A549 (cell line): ENCODE measurements around the gene CSTA. TPM values are rescaled to one million over a fixed set of nuclear protein-coding genes. Genes with fewer than 3 reads are reported as not detected.

Experiments used
- ATAC-seq, 2 experiments: fragments of 200-7000 bp in 1 of 2; fragments of >200 bp in 1 of 2; cut with Nextera tagmentation in 1 of 2; cut with Tn5 transposase in 1 of 2; 3 replicates each; pipeline versions ENCODE4 v1.8.0 to v1.9.1; 2018 to 2020; ENCODE audit warnings: mild to moderate bottlenecking in 1 of 2, moderate library complexity in 1 of 2
- CTCF ChIA-PET: fragments of 300-600 bp; sonication (Branson Sonifier 250); formaldehyde crosslinking; extraction: SDS; loops from one replicate; lab custom pipeline; 2021; ENCODE audit warnings: antibody characterized with exemption, inconsistent platforms; lab: Yijun Ruan, JAX
- POLR2A ChIA-PET: fragments of 350-600 bp; formaldehyde crosslinking; extraction: SDS; loops from one replicate; lab custom pipeline; 2021; ENCODE audit warnings: antibody characterized with exemption, inconsistent platforms; lab: Yijun Ruan, JAX
- DNase-seq, 2 experiments: peaks; one replicate each; pipeline versions ENCODE4 v3.0.0 to v3.0.0-alpha.2; 2011 to 2016; ENCODE audit warnings: low read depth in 1 of 2, low spot score in 1 of 2
- FAIRE-seq: peaks from 2 replicates; lab custom pipeline; 2011; peaks lifted over from hg19 to GRCh38; lab: Jason Lieb, UNC
- H3K27ac ChIP-seq, 2 experiments: fragments of >200 bp; sonication (Bioruptor Twin); formaldehyde crosslinking; 3 replicates each; pipeline ENCODE4 v1.5.1; 2016 to 2017
- H3K4me1 ChIP-seq: fragments of >200 bp; sonication (Bioruptor Twin); formaldehyde crosslinking; 3 replicates; pipeline ENCODE4 v1.6.1; 2016
- H3K4me2 ChIP-seq: fragments of >200 bp; sonication (Bioruptor Twin); formaldehyde crosslinking; 3 replicates; pipeline ENCODE4 v1.6.1; 2016
- H3K4me3 ChIP-seq: fragments of >200 bp; sonication (Bioruptor Twin); formaldehyde crosslinking; 3 replicates; pipeline ENCODE4 v1.5.1; 2016
- H3K9me3 ChIP-seq: fragments of >200 bp; sonication (Bioruptor Twin); formaldehyde crosslinking; 3 replicates; pipeline ENCODE4 v1.6.1; 2016
- BHLHE40 ChIP-seq: IDR thresholded peaks from 2 replicates; pipeline ENCODE4 v1.6.1; 2012; ENCODE audit warnings: low read depth, low read length, inconsistent platforms
- CBX2 ChIP-seq: fragments of 200-600 bp; sonication (generic); IDR thresholded peaks from 2 replicates; pipeline ENCODE4 v1.6.1; 2016; ENCODE audit warnings: low read depth, mild to moderate bottlenecking, borderline replicate concordance
- EP300 ChIP-seq, 2 experiments: fragments of >200 bp; sonication (Bioruptor Twin); formaldehyde crosslinking; IDR thresholded peaks; 2 replicates in 1 of 2; 3 replicates in 1 of 2; pipeline ENCODE4 v1.6.1; 2016 to 2017
- FOSL2 ChIP-seq, 2 experiments: fragments of 450-650 bp in 1 of 2; fragments of >200 bp in 1 of 2; sonication (Bioruptor Twin) in 1 of 2; formaldehyde crosslinking; IDR thresholded peaks; 2 replicates each; pipeline versions ENCODE4 v1.5.0 to v1.6.1; 2016 to 2020; ENCODE audit warnings: mild to moderate bottlenecking in 1 of 2, moderate library complexity in 1 of 2
- JUN ChIP-seq, 2 experiments: fragments of >200 bp; sonication (Bioruptor Twin); formaldehyde crosslinking; IDR thresholded peaks; 2 replicates in 1 of 2; 3 replicates in 1 of 2; pipeline ENCODE4 v1.6.1; 2016 to 2017
- JUNB ChIP-seq: fragments of >200 bp; sonication (Bioruptor Twin); formaldehyde crosslinking; IDR thresholded peaks from 2 replicates; pipeline ENCODE4 v1.6.1; 2016
- KDM1A ChIP-seq: fragments of 200-600 bp; sonication (generic); IDR thresholded peaks from 2 replicates; pipeline ENCODE4 v1.6.1; 2016; ENCODE audit warnings: low read depth, mild to moderate bottlenecking
- MAFK ChIP-seq: fragments of 450-650 bp; IDR thresholded peaks from 2 replicates; pipeline ENCODE4 v1.6.1; 2014; ENCODE audit not compliant: partially characterized antibody
- MAZ ChIP-seq: fragments of 150-350 bp; IDR thresholded peaks from 2 replicates; pipeline ENCODE4 v1.6.1; 2014; ENCODE audit warnings: antibody characterized with exemption, low read depth, low read length, borderline replicate concordance
- NFE2L2 ChIP-seq: fragments of 150-350 bp; conservative IDR thresholded peaks from 2 replicates; pipeline ENCODE4 v1.6.1; 2014; ENCODE audit warnings: low read length
- NR3C1 ChIP-seq: fragments of >200 bp; sonication (Bioruptor Twin); formaldehyde crosslinking; IDR thresholded peaks from 3 replicates; pipeline ENCODE4 v1.6.1; 2017
- PHF8 ChIP-seq: fragments of 200-600 bp; sonication (generic); IDR thresholded peaks from 2 replicates; pipeline ENCODE4 v1.6.1; 2016; ENCODE audit warnings: low read depth, mild to moderate bottlenecking, antibody characterized with exemption, moderate library complexity, borderline replicate concordance
- POLR2AphosphoS2 ChIP-seq: conservative IDR thresholded peaks from 2 replicates; pipeline ENCODE4 v1.6.1; 2012; ENCODE audit warnings: low read length, improper control_type of control experiment, inconsistent platforms
- RARB ChIP-seq: fragments of 250-450 bp; sonication (Bioruptor Pico); IDR thresholded peaks from 2 replicates; pipeline ENCODE4 v1.8.0; 2021; ENCODE audit warnings: mild to moderate bottlenecking, moderate library complexity
- RNF2 ChIP-seq: fragments of 200-600 bp; sonication (generic); IDR thresholded peaks from 2 replicates; pipeline ENCODE4 v1.6.1; 2016; ENCODE audit warnings: low read depth, mild to moderate bottlenecking, antibody characterized with exemption, moderate library complexity, borderline replicate concordance
- TFCP2L1 ChIP-seq: fragments of 250-450 bp; sonication (Bioruptor Pico); IDR thresholded peaks from 2 replicates; pipeline ENCODE4 v1.5.0; 2021; ENCODE audit warnings: mild to moderate bottlenecking
- ZFP36 ChIP-seq: fragments of 450-650 bp; IDR thresholded peaks from 2 replicates; pipeline ENCODE4 v1.6.1; 2014; ENCODE audit warnings: borderline replicate concordance; ENCODE audit not compliant: partially characterized antibody
- ZSCAN20 ChIP-seq: fragments of 250-450 bp; sonication (Bioruptor Pico); IDR thresholded peaks from 2 replicates; pipeline ENCODE4 v1.8.0; 2022; ENCODE audit warnings: mild to moderate bottlenecking, moderate library complexity
- WGBS: methylation state at CpG from one replicate; pipeline ENCODE4 v1.1.6; 2017; ENCODE audit errors: missing lambda C conversion rate; 5-methylcytosine and 5-hydroxymethylcytosine counted together
- polyA plus RNA-seq, 4 experiments: library from polyadenylated mRNA; depleted of rRNA in 3 of 4; stranded (reverse); fragments of >200 nt; fragmentation: RNase III in 1 of 4; extraction: RNeasy Plus Mini Kit Qiagen cat#74134 plus additional on column Dnase treatment in 1 of 4; gene quantifications; 2 replicates in 3 of 4; 3 replicates in 1 of 4; pipeline ENCODE4 v1.2.3, GENCODE V29; 2011 to 2017
- TF ChIP-seq, protein P1 (sequence below): fragments of >200 bp; sonication (Bioruptor Twin); formaldehyde crosslinking; IDR thresholded peaks from 2 replicates; pipeline ENCODE4 v1.6.1; 2016
- TF ChIP-seq, protein P2 (sequence below): fragments of 450-650 bp; IDR thresholded peaks from 2 replicates; pipeline ENCODE4 v1.6.1; 2014; ENCODE audit warnings: antibody characterized with exemption
- TF ChIP-seq, protein P3 (sequence below): fragments of 250-450 bp; sonication (Bioruptor Pico); IDR thresholded peaks from 2 replicates; pipeline ENCODE4 v1.5.0; 2020; ENCODE audit warnings: low read depth, mild to moderate bottlenecking, moderate library complexity
- TF ChIP-seq, protein P4 (sequence below): fragments of 250-450 bp; sonication (Bioruptor Pico); IDR thresholded peaks from 2 replicates; pipeline ENCODE4 v1.5.0; 2021; ENCODE audit warnings: mild to moderate bottlenecking, moderate library complexity, borderline replicate concordance

The CSTA gene
- polyA plus RNA-seq, 2 of the 4 experiments (the other 2 are of a cell fraction) = 0.41 to 7.8 TPM

DNA sequence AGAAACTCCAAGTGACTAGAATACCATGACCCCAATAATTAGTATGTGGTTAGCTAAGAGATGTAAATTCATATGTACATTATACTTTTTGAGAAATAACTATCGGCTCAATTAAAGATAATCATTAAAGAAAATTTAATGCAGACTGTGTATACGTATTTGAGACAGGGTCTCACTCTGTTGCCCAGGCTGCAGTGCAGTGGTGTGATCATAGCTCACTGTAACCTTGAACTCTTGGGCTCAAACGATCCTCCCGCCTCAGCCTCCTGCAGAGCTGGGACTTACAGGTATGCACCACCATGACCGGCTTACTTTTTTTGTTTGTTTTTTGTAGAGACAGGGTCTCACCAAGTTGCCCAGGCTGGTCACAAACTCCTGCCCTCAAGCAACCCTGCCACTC lies 8.7 kb upstream of the CSTA start:
- POLR2A ChIA-PET = no interaction called here
- 65% methylated on average over 5 of the region's 5 CpGs for WGBS
- CTCF ChIA-PET = interaction anchor here (0.9 to 2.1 kb wide), 2 partner anchors 10 to 15 kb away, joined by 3 to 5 read pairs; no protein-coding TSS in a partner anchor
- Histone ChIP-seq H3K27ac (no peak overlapping the region), H3K9me3 (no peaks in the 10 kb centered on the region; the same call in 2 of the 3 replicates), H3K4me2 (no peak overlapping the region), H3K4me1 (no peaks in the 10 kb centered on the region), H3K4me3 (no peak overlapping the region)
- FAIRE-seq (no peak), ATAC-seq (no peak), DNase-seq (no peak)
- TF ChIP-seq RARB (CRISPR knock-in tag) (no peak), POLR2AphosphoS2 (no peak), TFCP2L1 (CRISPR knock-in tag) (no peak), JUN (IDR thresholded peaks at IDR 0.05) (no peak), PHF8 (no peak), JUNB (no peak), RNF2 (no peak), CBX2 (no peak), FOSL2 (IDR thresholded peaks at IDR 0.05) (no peak), FOSL2 (CRISPR knock-in tag; IDR thresholded peaks at IDR 0.05) (no peak)
- TF ChIP-seq, protein P1, sequence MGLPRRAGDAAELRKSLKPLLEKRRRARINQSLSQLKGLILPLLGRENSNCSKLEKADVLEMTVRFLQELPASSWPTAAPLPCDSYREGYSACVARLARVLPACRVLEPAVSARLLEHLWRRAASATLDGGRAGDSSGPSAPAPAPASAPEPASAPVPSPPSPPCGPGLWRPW = no peak
- TF ChIP-seq, protein P2, sequence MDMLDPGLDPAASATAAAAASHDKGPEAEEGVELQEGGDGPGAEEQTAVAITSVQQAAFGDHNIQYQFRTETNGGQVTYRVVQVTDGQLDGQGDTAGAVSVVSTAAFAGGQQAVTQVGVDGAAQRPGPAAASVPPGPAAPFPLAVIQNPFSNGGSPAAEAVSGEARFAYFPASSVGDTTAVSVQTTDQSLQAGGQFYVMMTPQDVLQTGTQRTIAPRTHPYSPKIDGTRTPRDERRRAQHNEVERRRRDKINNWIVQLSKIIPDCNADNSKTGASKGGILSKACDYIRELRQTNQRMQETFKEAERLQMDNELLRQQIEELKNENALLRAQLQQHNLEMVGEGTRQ = no peak
- TF ChIP-seq, protein P3, sequence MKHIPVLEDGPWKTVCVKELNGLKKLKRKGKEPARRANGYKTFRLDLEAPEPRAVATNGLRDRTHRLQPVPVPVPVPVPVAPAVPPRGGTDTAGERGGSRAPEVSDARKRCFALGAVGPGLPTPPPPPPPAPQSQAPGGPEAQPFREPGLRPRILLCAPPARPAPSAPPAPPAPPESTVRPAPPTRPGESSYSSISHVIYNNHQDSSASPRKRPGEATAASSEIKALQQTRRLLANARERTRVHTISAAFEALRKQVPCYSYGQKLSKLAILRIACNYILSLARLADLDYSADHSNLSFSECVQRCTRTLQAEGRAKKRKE (CRISPR knock-in tag) = no peak

DNA sequence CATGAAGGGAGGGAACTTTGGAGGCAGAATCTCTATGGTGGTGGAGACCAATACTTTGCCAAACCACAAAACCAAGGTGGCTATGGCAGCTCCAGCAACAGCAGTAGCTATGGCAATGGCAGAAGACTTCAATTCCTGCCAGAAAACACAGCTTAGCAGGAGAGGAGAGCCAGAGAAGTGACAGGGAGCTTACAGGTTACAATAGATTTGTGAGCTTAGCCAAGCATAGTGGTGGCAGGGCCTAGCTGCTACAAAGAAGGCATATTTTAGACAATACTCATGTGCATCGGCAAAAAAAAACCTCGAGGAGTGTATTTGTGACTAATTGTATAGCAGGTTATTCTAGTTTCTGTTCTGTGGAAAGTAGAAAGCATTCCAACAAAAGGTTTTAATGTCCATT lies 6.4 kb upstream of the CSTA start:
- ChIA-PET CTCF (no interaction called here), POLR2A (no interaction called here)
- 0 out of 3 replicates have a peak, but pooled peaks cover 7% of the 10 kb centered on the region for H3K4me1 ChIP-seq
- no peak for ATAC-seq
- no peak for DNase-seq
- H3K4me3 ChIP-seq = no peak overlapping the region
- H3K4me2 ChIP-seq = no peak overlapping the region
- TF ChIP-seq NR3C1 = no peak
- no peak for TF ChIP-seq MAFK
- no peak for TF ChIP-seq KDM1A
- no peak for TF ChIP-seq EP300 (IDR thresholded peaks at IDR 0.05)
- no peak for TF ChIP-seq POLR2AphosphoS2
- no peak for TF ChIP-seq ZSCAN20 (CRISPR knock-in tag)
- TF ChIP-seq, protein P2 = no peak
- TF ChIP-seq TFCP2L1 (CRISPR knock-in tag) = no peak
- TF ChIP-seq NFE2L2 = no peak
- TF ChIP-seq, protein P4, sequence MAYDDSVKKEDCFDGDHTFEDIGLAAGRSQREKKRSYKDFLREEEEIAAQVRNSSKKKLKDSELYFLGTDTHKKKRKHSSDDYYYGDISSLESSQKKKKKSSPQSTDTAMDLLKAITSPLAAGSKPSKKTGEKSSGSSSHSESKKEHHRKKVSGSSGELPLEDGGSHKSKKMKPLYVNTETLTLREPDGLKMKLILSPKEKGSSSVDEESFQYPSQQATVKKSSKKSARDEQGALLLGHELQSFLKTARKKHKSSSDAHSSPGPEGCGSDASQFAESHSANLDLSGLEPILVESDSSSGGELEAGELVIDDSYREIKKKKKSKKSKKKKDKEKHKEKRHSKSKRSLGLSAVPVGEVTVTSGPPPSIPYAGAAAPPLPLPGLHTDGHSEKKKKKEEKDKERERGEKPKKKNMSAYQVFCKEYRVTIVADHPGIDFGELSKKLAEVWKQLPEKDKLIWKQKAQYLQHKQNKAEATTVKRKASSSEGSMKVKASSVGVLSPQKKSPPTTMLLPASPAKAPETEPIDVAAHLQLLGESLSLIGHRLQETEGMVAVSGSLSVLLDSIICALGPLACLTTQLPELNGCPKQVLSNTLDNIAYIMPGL = no peak
- no peak for TF ChIP-seq MAZ
- TF ChIP-seq ZFP36 = no peak
- TF ChIP-seq BHLHE40 = no peak
- TF ChIP-seq, all 56 proteins: peak for 0
- H3K27ac ChIP-seq = no peak overlapping the region
- no peak for FAIRE-seq
- H3K9me3 ChIP-seq = no peaks in the 10 kb centered on the region; the same call in 2 of the 3 replicates
- WGBS = 27% methylated on average over 2 of the region's 2 CpGs
